Skin epidermis (tissue), 12 donors: Measurements from ENCODE around the gene AKR1C1.
"Not testable (repeated sequence)": the region's sequence is repeated elsewhere in the genome, so short reads cannot be mapped to it uniquely, and the experiment has no call there.

Experiments used
- H3K27ac ChIP-seq, 21 experiments: fragments of 200-600 bp; sonication (generic) in 11 of 21; one replicate each; pipeline ENCODE4 v1.5.0; 2020; ENCODE audit warnings: mild to moderate bottlenecking in 3 of 21, inconsistent platforms in 2 of 21, moderate library complexity in 2 of 21
- H3K4me3 ChIP-seq, 7 experiments: fragments of 200-600 bp; sonication (generic) in 2 of 7; one replicate each; pipeline ENCODE4 v1.5.0; 2020; ENCODE audit warnings: inconsistent platforms in 2 of 7, mild to moderate bottlenecking in 2 of 7, moderate library complexity in 1 of 7

AKR1C1 gene

GRCh38 chr10:4945766-4946717 is 17.2 kb upstream of the AKR1C1 start:
- H3K4me3 ChIP-seq = no peak overlapping the region
- peak overlapping the region in 5 of 21 experiments; percentile 0 to 49 (median 26) for H3K27ac ChIP-seq

- H3K4me3 ChIP-seq = no peak overlapping the region
- H3K27ac ChIP-seq = peak overlapping the region in 8 of 21 experiments; percentile 5 to 73 (median 38)
These were observed 16.1 kb upstream of the AKR1C1 start for GRCh38 chr10:4947039-4947634.

GRCh38 chr10:4947635-4948596 is 15.3 kb upstream of the AKR1C1 start:
- H3K4me3 ChIP-seq = no peak overlapping the region
- H3K27ac ChIP-seq = peak overlapping the region in 18 of 21 experiments; percentile 2 to 82 (median 50)

GRCh38 chr10:4951512-4952162 is 11.6 kb upstream of the AKR1C1 start:
- not testable (repeated sequence) for H3K4me3 ChIP-seq, H3K27ac ChIP-seq

- H3K27ac ChIP-seq = no peak overlapping the region
- H3K4me3 ChIP-seq = no peak overlapping the region
These were observed 9.8 kb upstream of the AKR1C1 start for GRCh38 chr10:4953405-4953804.

- not testable (repeated sequence) for H3K27ac ChIP-seq, H3K4me3 ChIP-seq
These were observed 7.1 kb upstream of the AKR1C1 start for GRCh38 chr10:4956088-4956487.

- not testable (repeated sequence) for H3K4me3 ChIP-seq, H3K27ac ChIP-seq
These were observed 6.1 kb upstream of the AKR1C1 start for GRCh38 chr10:4956955-4957645.

GRCh38 chr10:4961558-4961957 is 1.7 kb upstream of the AKR1C1 start:
- not testable (repeated sequence) for H3K27ac ChIP-seq, H3K4me3 ChIP-seq

- H3K27ac ChIP-seq, H3K4me3 ChIP-seq: not testable (repeated sequence)
These were observed 907 bp upstream of the AKR1C1 start for GRCh38 chr10:4962308-4962707.

- H3K4me3 ChIP-seq = peak overlapping the region in 1 of 7 experiments; percentile 15
- not testable (repeated sequence) for H3K27ac ChIP-seq
These were observed 570 bp downstream of the AKR1C1 start for GRCh38 chr10:4963815-4964154.

- H3K27ac ChIP-seq, H3K4me3 ChIP-seq: not testable (repeated sequence)
These were observed 2.5 kb downstream of the AKR1C1 start for GRCh38 chr10:4965763-4966162.

GRCh38 chr10:4967189-4967588 is 4.0 kb downstream of the AKR1C1 start:
- not testable (repeated sequence) for H3K27ac ChIP-seq, H3K4me3 ChIP-seq

- not testable (repeated sequence) for H3K4me3 ChIP-seq, H3K27ac ChIP-seq
These were observed 6.1 kb downstream of the AKR1C1 start for GRCh38 chr10:4969289-4969688.

GRCh38 chr10:4970362-4970761 is 7.1 kb downstream of the AKR1C1 start:
- H3K27ac ChIP-seq, H3K4me3 ChIP-seq: not testable (repeated sequence)

- not testable (repeated sequence) for H3K27ac ChIP-seq, H3K4me3 ChIP-seq
These were observed 9.3 kb downstream of the AKR1C1 start for GRCh38 chr10:4972369-4973142.

- not testable (repeated sequence) for H3K4me3 ChIP-seq, H3K27ac ChIP-seq
These were observed 10.1 kb downstream of the AKR1C1 start for GRCh38 chr10:4973294-4973693.

GRCh38 chr10:4974400-4974799 is 11.2 kb downstream of the AKR1C1 start:
- H3K27ac ChIP-seq, H3K4me3 ChIP-seq: not testable (repeated sequence)

- Histone ChIP-seq H3K4me3 (no peak overlapping the region), H3K27ac (no peak overlapping the region)
These were observed 13.8 kb downstream of the AKR1C1 start for GRCh38 chr10:4977025-4977424.
